GM12878 (cell line): Measurements from ENCODE around the gene CD3D. TPM values are rescaled to one million over a fixed set of nuclear protein-coding genes. Genes with fewer than 3 reads are reported as not detected.

Source experiments
- ATAC-seq: fragments of 200-7000 bp; cut with Tn5 transposase; 3 replicates; pipeline ENCODE4 v1.9.1; 2020; ENCODE audit warnings: mild to moderate bottlenecking, moderate library complexity
- BruUV-seq: library from RNA; stranded (reverse); fragments of 400-500 nt; replicated peaks from 2 replicates; lab custom pipeline; 2021; lab: Mats Ljungman, UMichigan
- CTCF ChIA-PET: fragments of 300-600 bp; sonication (Branson Sonifier 250); formaldehyde crosslinking; extraction: SDS; loops from one replicate; lab custom pipeline; 2021; ENCODE audit warnings: inconsistent platforms; lab: Yijun Ruan, JAX
- POLR2A ChIA-PET: fragments of 350-600 bp; formaldehyde crosslinking; extraction: SDS; loops from one replicate; lab custom pipeline; 2021; ENCODE audit warnings: inconsistent platforms; lab: Charles Lee
- RAD21 ChIA-PET: fragments of 300-600 bp; sonication (Branson Sonifier 250); formaldehyde crosslinking; loops from one replicate; lab custom pipeline; 2023; ENCODE audit warnings: antibody characterized with exemption; ENCODE audit not compliant: unreplicated experiment; lab: Charles Lee
- SMC1A ChIA-PET: fragments of 300-600 bp; sonication (Branson Sonifier 250); formaldehyde crosslinking; loops from one replicate; lab custom pipeline; 2023; ENCODE audit not compliant: unreplicated experiment, uncharacterized antibody; lab: Charles Lee
- DNase-seq: peaks from one replicate; pipeline ENCODE4 v3.0.0-alpha.2; 2011; ENCODE audit warnings: low read depth, low spot score
- FAIRE-seq: peaks from 3 replicates; lab custom pipeline; 2011; peaks lifted over from hg19 to GRCh38; lab: Jason Lieb, UNC
- H2AFZ ChIP-seq: 2 replicates; pipeline ENCODE4 v1.6.0; 2011; ENCODE audit warnings: low read depth, low read length, control low read depth; ENCODE audit not compliant: control insufficient read depth
- H3K27ac ChIP-seq: 2 replicates; pipeline ENCODE4 v1.5.1; 2011; ENCODE audit warnings: control low read depth; ENCODE audit not compliant: control insufficient read depth, insufficient read depth
- H3K27me3 ChIP-seq, 2 experiments: replicated peaks in 1 of 2; 2 replicates each; pipeline versions ENCODE4 v1.6.0 to v1.6.1; 2011; ENCODE audit warnings: low read length in 1 of 2; ENCODE audit not compliant: control insufficient read depth in 2 of 2, insufficient read depth in 2 of 2
- H3K36me3 ChIP-seq, 2 experiments: 2 replicates each; pipeline ENCODE4 v1.5.1; 2011; ENCODE audit warnings: low read length in 1 of 2; ENCODE audit not compliant: control insufficient read depth in 2 of 2, insufficient read depth in 2 of 2
- H3K4me1 ChIP-seq: 2 replicates; pipeline ENCODE4 v1.6.1; 2011; ENCODE audit warnings: mild to moderate bottlenecking, low read length, moderate library complexity, mixed read lengths; ENCODE audit not compliant: control insufficient read depth, insufficient read depth
- H3K4me2 ChIP-seq: 2 replicates; pipeline ENCODE4 v1.6.0; 2011; ENCODE audit warnings: control low read depth; ENCODE audit not compliant: control insufficient read depth, insufficient read depth
- H3K4me3 ChIP-seq: fragments of 200-600 bp; sonication (generic); 2 replicates; pipeline ENCODE4 v1.5.1; 2016
- H3K79me2 ChIP-seq: 2 replicates; pipeline ENCODE4 v1.6.0; 2011; ENCODE audit warnings: low read length; ENCODE audit not compliant: control insufficient read depth, insufficient read depth
- H3K9ac ChIP-seq: 2 replicates; pipeline ENCODE4 v1.8.0; 2011; ENCODE audit warnings: low read length, control low read depth, mixed read lengths; ENCODE audit not compliant: control insufficient read depth, insufficient read depth
- H3K9me3 ChIP-seq: replicated peaks from 3 replicates; pipeline ENCODE4 v1.5.1; 2011; ENCODE audit warnings: mild to moderate bottlenecking, low read length; ENCODE audit not compliant: control insufficient read depth, insufficient read depth
- H4K20me1 ChIP-seq: 2 replicates; pipeline ENCODE4 v1.6.0; 2011; ENCODE audit not compliant: control insufficient read depth, insufficient read depth
- ASH2L ChIP-seq: fragments of 300-600, 200-600 bp; sonication (generic); IDR thresholded peaks from 2 replicates; pipeline ENCODE4 v1.6.1; 2017; ENCODE audit warnings: low read depth, mild to moderate bottlenecking, borderline replicate concordance
- BMI1 ChIP-seq: fragments of 450-650 bp; IDR thresholded peaks from 2 replicates; pipeline ENCODE4 v1.6.1; 2016; ENCODE audit warnings: mild to moderate bottlenecking, moderate library complexity, borderline replicate concordance
- CBX3 ChIP-seq: fragments of 200-600 bp; sonication (generic); IDR thresholded peaks from 2 replicates; pipeline ENCODE4 v1.6.1; 2016; ENCODE audit warnings: low read depth, borderline replicate concordance
- CHD2 ChIP-seq: IDR thresholded peaks from 2 replicates; pipeline ENCODE4 v1.6.1; 2011; ENCODE audit warnings: low read depth, low read length, improper control_type of control experiment, borderline replicate concordance
- CHD4 ChIP-seq: fragments of 200-600 bp; sonication (generic); IDR thresholded peaks from 2 replicates; pipeline ENCODE4 v1.6.1; 2016; ENCODE audit warnings: mild to moderate bottlenecking
- NFXL1 ChIP-seq: fragments of 450-650 bp; IDR thresholded peaks from 2 replicates; pipeline ENCODE4 v1.6.1; 2017; ENCODE audit warnings: antibody characterized with exemption, mild to moderate bottlenecking, borderline replicate concordance
- PAX5 ChIP-seq: IDR thresholded peaks from 2 replicates; pipeline ENCODE4 v1.6.1; 2011; ENCODE audit warnings: low read depth, low read length, borderline replicate concordance
- RAD21 ChIP-seq: IDR thresholded peaks from 2 replicates; pipeline ENCODE4 v1.6.1; 2011; ENCODE audit warnings: mild to moderate bottlenecking, low read depth, low read length, moderate library complexity; ENCODE audit not compliant: insufficient read depth
- SMAD1 ChIP-seq: fragments of 450-650 bp; IDR thresholded peaks from 2 replicates; pipeline ENCODE4 v1.6.1; 2018; ENCODE audit warnings: mild to moderate bottlenecking, low read depth; ENCODE audit not compliant: partially characterized antibody
- SMARCA5 ChIP-seq: fragments of 450-650 bp; IDR thresholded peaks from 2 replicates; pipeline ENCODE4 v1.6.1; 2017; ENCODE audit warnings: mild to moderate bottlenecking
- SMC3 ChIP-seq: IDR thresholded peaks from 2 replicates; pipeline ENCODE4 v1.6.1; 2011; ENCODE audit warnings: low read length, improper control_type of control experiment, borderline replicate concordance
- TCF7 ChIP-seq: IDR thresholded peaks from 2 replicates; pipeline ENCODE4 v1.6.1; 2014; ENCODE audit warnings: antibody characterized with exemption, borderline replicate concordance
- ZBED1 ChIP-seq: IDR thresholded peaks from 2 replicates; pipeline ENCODE4 v1.6.1; 2016; ENCODE audit warnings: borderline replicate concordance
- ZNF207 ChIP-seq: fragments of 450-650 bp; IDR thresholded peaks from 2 replicates; pipeline ENCODE4 v1.6.1; 2014; ENCODE audit warnings: antibody characterized with exemption, mild to moderate bottlenecking, borderline replicate concordance
- ZSCAN29 ChIP-seq: fragments of 450-650 bp; IDR thresholded peaks from 2 replicates; pipeline ENCODE4 v1.6.1; 2017; ENCODE audit warnings: mild to moderate bottlenecking, moderate library complexity
- WGBS: methylation state at CpG from one replicate; pipeline ENCODE4 v1.1.6; 2016; ENCODE audit warnings: low lambda C conversion rate; ENCODE audit not compliant: insufficient replicate concordance, insufficient coverage; ENCODE audit errors: missing lambda C conversion rate; 5-methylcytosine and 5-hydroxymethylcytosine counted together
- in situ Hi-C: fragments of 300-500 bp; cut with MboI; formaldehyde crosslinking; loops from 9 replicates; pipeline ENCODE4 v1.14.3; 2018; ENCODE audit warnings: mixed read lengths
- intact Hi-C: fragments of 100-400 bp; cut with micrococcal nuclease; formaldehyde crosslinking; loops from one replicate; pipeline ENCODE4 v1.14.2; 2022; ENCODE audit not compliant: unreplicated experiment
- polyA plus RNA-seq, 11 experiments: library from polyadenylated mRNA; depleted of rRNA in 4 of 11; unstranded in 6 of 11; stranded (reverse) in 5 of 11; fragments of >200 nt; fragmentation: Nextera tagmentation in 4 of 11; fragmentation: Illumina TruSeq in 1 of 11; extraction: Ambion mirVana in 4 of 11; extraction: Trizol in 1 of 11; gene quantifications; 1 replicate in 1 of 11; 2 replicates in 10 of 11; pipeline versions ENCODE4 v1.2.1 to v1.2.3, GENCODE V29; 2011 to 2016; ENCODE audit warnings: inconsistent platforms in 2 of 11, missing spikeins in 2 of 11, low read depth in 1 of 11
- total RNA-seq, 4 experiments: library from RNA; depleted of rRNA in 3 of 4; stranded (reverse); fragments of >200 nt in 3 of 4; fragmentation: Illumina TruSeq in 1 of 4; extraction: Trizol in 1 of 4; gene quantifications; 2 replicates each; pipeline versions ENCODE4 v1.2.1 to v1.2.3, GENCODE V29; 2013 to 2021
- TF ChIP-seq, protein P1 (sequence below): IDR thresholded peaks from 2 replicates; pipeline ENCODE4 v1.6.1; 2012; ENCODE audit warnings: mild to moderate bottlenecking, low read depth, low read length
- TF ChIP-seq, protein P2 (sequence below), 3 experiments: IDR thresholded peaks in 2 of 3; conservative IDR thresholded peaks in 1 of 3; 2 replicates each; pipeline ENCODE4 v1.5.1; 2011; ENCODE audit warnings: low read depth in 3 of 3, low read length in 3 of 3, mild to moderate bottlenecking in 3 of 3, control low read depth in 2 of 3, moderate library complexity in 2 of 3, inconsistent platforms in 1 of 3, mixed read lengths in 1 of 3; ENCODE audit not compliant: control insufficient read depth in 2 of 3, insufficient read depth in 1 of 3; ENCODE audit errors: extremely low read depth in 1 of 3

Gene CD3D
- total and polyA plus RNA-seq, 10 of the 15 experiments (the other 5 are each of a cell fraction or from before 2014, with no cell fraction given) = 0.13 to 0.69 (median 0.29) TPM; not detected in 6

DNA sequence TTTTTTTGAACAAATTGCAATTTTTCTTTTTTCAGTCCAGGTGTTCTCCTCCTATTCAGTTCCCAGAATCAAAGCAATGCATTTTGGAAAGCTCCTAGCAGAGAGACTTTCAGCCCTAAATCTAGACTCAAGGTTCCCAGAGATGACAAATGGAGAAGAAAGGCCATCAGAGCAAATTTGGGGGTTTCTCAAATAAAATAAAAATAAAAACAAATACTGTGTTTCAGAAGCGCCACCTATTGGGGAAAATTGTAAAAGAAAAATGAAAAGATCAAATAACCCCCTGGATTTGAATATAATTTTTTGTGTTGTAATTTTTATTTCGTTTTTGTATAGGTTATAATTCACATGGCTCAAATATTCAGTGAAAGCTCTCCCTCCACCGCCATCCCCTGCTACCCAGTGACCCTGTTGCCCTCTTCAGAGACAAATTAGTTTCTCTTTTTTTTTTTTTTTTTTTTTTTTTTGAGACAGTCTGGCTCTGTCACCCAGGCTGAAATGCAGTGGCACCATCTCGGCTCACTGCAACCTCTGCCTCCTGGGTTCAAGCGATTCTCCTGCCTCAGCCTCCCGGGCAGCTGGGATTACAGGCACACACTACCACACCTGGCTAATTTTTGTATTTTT is 10.7 kb upstream of the CD3D start:
- Histone ChIP-seq H3K9me3 (no peaks in the 10 kb centered on the region), H2AFZ (no peak overlapping the region), H3K27me3 (peaks cover 0 to 4% of the 10 kb centered on the region in 2 experiments; a peak in 1 of 4 replicates), H3K36me3 (no peaks in the 10 kb centered on the region), H3K79me2 (no peaks in the 10 kb centered on the region), H4K20me1 (no peaks in the 10 kb centered on the region), H3K27ac (no peak overlapping the region), H3K4me3 (no peak overlapping the region), H3K9ac (no peak overlapping the region), H3K4me2 (no peak overlapping the region), H3K4me1 (no peaks in the 10 kb centered on the region)
- ATAC-seq (no peak), DNase-seq (no peak), FAIRE-seq (no peak)
- POLR2A ChIA-PET = interaction anchor here (1.2 kb wide), 1 partner anchor 159 kb away, joined by 11 read pairs; no protein-coding TSS in a partner anchor
- RAD21 ChIA-PET = interaction anchor here (0.7 to 2.2 kb wide), 6 partner anchors 44 to 528 kb away, joined by 3 to 22 read pairs (median 5); no protein-coding TSS in a partner anchor
- no TSS peak for BruUV-seq
- WGBS = under 1% methylated on average over 6 of the region's 6 CpGs
- intact Hi-C loops (loop anchor here (2.0 to 5.0 kb wide), 3 partner anchors 56 to 206 kb away; no protein-coding TSS in a partner anchor), in situ Hi-C loops (no loop called here)
- SMC1A ChIA-PET = interaction anchor here (1.1 to 4.9 kb wide), 10 partner anchors 39 to 154 kb away, joined by 3 to 31 read pairs (median 4); no protein-coding TSS in a partner anchor
- CTCF ChIA-PET = interaction anchor here (0.6 to 8.9 kb wide), 21 partner anchors 10 to 529 kb away, joined by 3 to 72 read pairs (median 4); partner anchors contain the start of genes CD3D and MPZL3
- TF ChIP-seq ZNF207 = no peak
- TF ChIP-seq ASH2L = no peak
- TF ChIP-seq TCF7 = no peak
- TF ChIP-seq, protein P1, sequence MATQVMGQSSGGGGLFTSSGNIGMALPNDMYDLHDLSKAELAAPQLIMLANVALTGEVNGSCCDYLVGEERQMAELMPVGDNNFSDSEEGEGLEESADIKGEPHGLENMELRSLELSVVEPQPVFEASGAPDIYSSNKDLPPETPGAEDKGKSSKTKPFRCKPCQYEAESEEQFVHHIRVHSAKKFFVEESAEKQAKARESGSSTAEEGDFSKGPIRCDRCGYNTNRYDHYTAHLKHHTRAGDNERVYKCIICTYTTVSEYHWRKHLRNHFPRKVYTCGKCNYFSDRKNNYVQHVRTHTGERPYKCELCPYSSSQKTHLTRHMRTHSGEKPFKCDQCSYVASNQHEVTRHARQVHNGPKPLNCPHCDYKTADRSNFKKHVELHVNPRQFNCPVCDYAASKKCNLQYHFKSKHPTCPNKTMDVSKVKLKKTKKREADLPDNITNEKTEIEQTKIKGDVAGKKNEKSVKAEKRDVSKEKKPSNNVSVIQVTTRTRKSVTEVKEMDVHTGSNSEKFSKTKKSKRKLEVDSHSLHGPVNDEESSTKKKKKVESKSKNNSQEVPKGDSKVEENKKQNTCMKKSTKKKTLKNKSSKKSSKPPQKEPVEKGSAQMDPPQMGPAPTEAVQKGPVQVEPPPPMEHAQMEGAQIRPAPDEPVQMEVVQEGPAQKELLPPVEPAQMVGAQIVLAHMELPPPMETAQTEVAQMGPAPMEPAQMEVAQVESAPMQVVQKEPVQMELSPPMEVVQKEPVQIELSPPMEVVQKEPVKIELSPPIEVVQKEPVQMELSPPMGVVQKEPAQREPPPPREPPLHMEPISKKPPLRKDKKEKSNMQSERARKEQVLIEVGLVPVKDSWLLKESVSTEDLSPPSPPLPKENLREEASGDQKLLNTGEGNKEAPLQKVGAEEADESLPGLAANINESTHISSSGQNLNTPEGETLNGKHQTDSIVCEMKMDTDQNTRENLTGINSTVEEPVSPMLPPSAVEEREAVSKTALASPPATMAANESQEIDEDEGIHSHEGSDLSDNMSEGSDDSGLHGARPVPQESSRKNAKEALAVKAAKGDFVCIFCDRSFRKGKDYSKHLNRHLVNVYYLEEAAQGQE = no peak
- TF ChIP-seq SMAD1 = no peak
- no peak for TF ChIP-seq BMI1
- no peak for TF ChIP-seq ZBED1
- TF ChIP-seq CHD4 = no peak
- TF ChIP-seq SMC3 = peak; percentile 59; the same call in 1 of the 2 replicates
- TF ChIP-seq NFXL1 = no peak
- TF ChIP-seq ZSCAN29 = no peak
- TF ChIP-seq CHD2 = no peak
- TF ChIP-seq, protein P2, sequence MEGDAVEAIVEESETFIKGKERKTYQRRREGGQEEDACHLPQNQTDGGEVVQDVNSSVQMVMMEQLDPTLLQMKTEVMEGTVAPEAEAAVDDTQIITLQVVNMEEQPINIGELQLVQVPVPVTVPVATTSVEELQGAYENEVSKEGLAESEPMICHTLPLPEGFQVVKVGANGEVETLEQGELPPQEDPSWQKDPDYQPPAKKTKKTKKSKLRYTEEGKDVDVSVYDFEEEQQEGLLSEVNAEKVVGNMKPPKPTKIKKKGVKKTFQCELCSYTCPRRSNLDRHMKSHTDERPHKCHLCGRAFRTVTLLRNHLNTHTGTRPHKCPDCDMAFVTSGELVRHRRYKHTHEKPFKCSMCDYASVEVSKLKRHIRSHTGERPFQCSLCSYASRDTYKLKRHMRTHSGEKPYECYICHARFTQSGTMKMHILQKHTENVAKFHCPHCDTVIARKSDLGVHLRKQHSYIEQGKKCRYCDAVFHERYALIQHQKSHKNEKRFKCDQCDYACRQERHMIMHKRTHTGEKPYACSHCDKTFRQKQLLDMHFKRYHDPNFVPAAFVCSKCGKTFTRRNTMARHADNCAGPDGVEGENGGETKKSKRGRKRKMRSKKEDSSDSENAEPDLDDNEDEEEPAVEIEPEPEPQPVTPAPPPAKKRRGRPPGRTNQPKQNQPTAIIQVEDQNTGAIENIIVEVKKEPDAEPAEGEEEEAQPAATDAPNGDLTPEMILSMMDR (IDR thresholded peaks at IDR 0.05 in 2 of 3, conservative IDR thresholded peaks at IDR 0.05 in 1 of 3; ENCODE audit: control insufficient read depth in 2 of 3, extremely low read depth in 1 of 3, insufficient read depth in 1 of 3, low read depth in 3 of 3, low read length in 3 of 3) = peak; percentile 34 to 49 (median 47); a peak in 5 of 6 replicates
- no peak for TF ChIP-seq CBX3
- peak; percentile 55 for TF ChIP-seq RAD21
- TF ChIP-seq PAX5 = no peak
- TF ChIP-seq SMARCA5 = no peak
